Skeletal muscle tissue (tissue), 4 donors: ENCODE results near the gene CRYZ. TPM values are rescaled to one million over a fixed set of nuclear protein-coding genes. Genes with fewer than 3 reads are reported as not detected.
A peak's percentile ranks its signal among the peaks of the same experiment; 100 is the strongest.

Experiments used
- H3K27ac ChIP-seq: one replicate; pipeline ENCODE4 v1.7.0; 2013; ENCODE audit warnings: mild to moderate bottlenecking, low read depth, low read length, inconsistent platforms
- H3K27me3 ChIP-seq, 3 donors: one replicate each; pipeline ENCODE4 v1.7.0; 2013; ENCODE audit warnings: low read length in 3 of 3; ENCODE audit not compliant: control insufficient read depth in 3 of 3, insufficient read depth in 3 of 3
- H3K36me3 ChIP-seq, 3 donors: one replicate each; pipeline ENCODE4 v1.7.0; 2013; ENCODE audit warnings: low read length in 3 of 3; ENCODE audit not compliant: control insufficient read depth in 3 of 3, insufficient read depth in 3 of 3
- H3K4me1 ChIP-seq, 3 donors: one replicate each; pipeline ENCODE4 v1.7.0; 2013; ENCODE audit warnings: low read length in 3 of 3, mild to moderate bottlenecking in 3 of 3; ENCODE audit not compliant: control insufficient read depth in 3 of 3, insufficient read depth in 3 of 3
- H3K4me3 ChIP-seq, 3 donors: one replicate each; pipeline ENCODE4 v1.7.0; 2013; ENCODE audit warnings: low read length in 3 of 3
- H3K9ac ChIP-seq, 3 donors: one replicate each; pipeline ENCODE4 v1.7.0; 2013; ENCODE audit warnings: low read length in 3 of 3, mild to moderate bottlenecking in 3 of 3, moderate library complexity in 2 of 3, low read depth in 1 of 3
- H3K9me3 ChIP-seq, 3 donors: one replicate each; pipeline ENCODE4 v1.7.0; 2013; ENCODE audit warnings: low read length in 3 of 3; ENCODE audit not compliant: control insufficient read depth in 3 of 3
- total RNA-seq: library from RNA; depleted of rRNA; stranded (reverse); fragments of >200 nt; gene quantifications from one replicate; pipeline ENCODE4 v1.2.3, GENCODE V29; 2014
- donor health status: Osteomylitis.

The CRYZ gene
- total RNA-seq: 21.4 TPM

- H3K9me3 ChIP-seq: no peaks in the 10 kb centered on the region
- peaks cover 7 to 14% (median 7%) of the 10 kb centered on the region in 3 donors for H3K36me3 ChIP-seq
- peak within 1 kb of the TSS; percentile 96 to 98 (median 97) for H3K4me3 ChIP-seq
- no peaks in the 10 kb centered on the region for H3K27me3 ChIP-seq
- H3K9ac ChIP-seq: peak within 1 kb of the TSS; percentile 83 to 95 (median 89)
- H3K27ac ChIP-seq: peak within 1 kb of the TSS; percentile 80
- peaks cover 15 to 23% (median 17%) of the 10 kb centered on the region in 3 donors for H3K4me1 ChIP-seq
Measured at GRCh38 chr1:74732960-74733603, at the start of gene CRYZ, which contains the start of gene TYW3. CRYZ (minus strand) TSS chr1:74733050; CDS start chr1:74724821, 8,229 bp downstream. TYW3 (plus strand) TSS chr1:74733152; CDS start chr1:74733245, 93 bp downstream.

- H3K27me3 ChIP-seq: peaks cover 0 to 2% (median 0%) of the 10 kb centered on the region in 3 donors
Measured at GRCh38 chr1:74780594-74780993, 47.7 kb upstream of the CRYZ start.

GRCh38 chr1:74779750-74780149, 46.9 kb upstream of the CRYZ start:
- peaks cover 0 to 2% (median 0%) of the 10 kb centered on the region in 3 donors for H3K27me3 ChIP-seq
- no peaks in the 10 kb centered on the region for H3K4me1 ChIP-seq
- H3K4me3 ChIP-seq: no peak overlapping the region
- H3K9me3 ChIP-seq: no peaks in the 10 kb centered on the region
- no peak overlapping the region for H3K9ac ChIP-seq
- H3K27ac ChIP-seq: no peak overlapping the region
- no peaks in the 10 kb centered on the region for H3K36me3 ChIP-seq

More at GRCh38 chr1:74780594-74780993, 47.7 kb upstream of the CRYZ start:
- H3K4me3 ChIP-seq: no peak overlapping the region
- H3K9ac ChIP-seq: no peak overlapping the region
- H3K27ac ChIP-seq: no peak overlapping the region
- no peaks in the 10 kb centered on the region for H3K36me3 ChIP-seq
- H3K9me3 ChIP-seq: no peaks in the 10 kb centered on the region
- H3K4me1 ChIP-seq: no peaks in the 10 kb centered on the region

GRCh38 chr1:74777525-74777924, 44.7 kb upstream of the CRYZ start:
- no peaks in the 10 kb centered on the region for H3K9me3 ChIP-seq
- peaks cover 0 to 2% (median 0%) of the 10 kb centered on the region in 3 donors for H3K27me3 ChIP-seq
- no peak overlapping the region for H3K4me3 ChIP-seq
- no peaks in the 10 kb centered on the region for H3K36me3 ChIP-seq
- H3K27ac ChIP-seq: no peak overlapping the region
- no peaks in the 10 kb centered on the region for H3K4me1 ChIP-seq
- no peak overlapping the region for H3K9ac ChIP-seq

- Histone ChIP-seq H3K27me3 (peaks cover 0 to 2% (median 0%) of the 10 kb centered on the region in 3 donors), H3K4me3 (no peak overlapping the region), H3K4me1 (no peaks in the 10 kb centered on the region), H3K36me3 (no peaks in the 10 kb centered on the region), H3K9ac (no peak overlapping the region), H3K27ac (no peak overlapping the region), H3K9me3 (no peaks in the 10 kb centered on the region)
Measured at GRCh38 chr1:74775735-74776134, 42.9 kb upstream of the CRYZ start.

GRCh38 chr1:74773582-74773981, 40.7 kb upstream of the CRYZ start:
- Histone ChIP-seq H3K36me3 (no peaks in the 10 kb centered on the region), H3K27me3 (peaks cover 0 to 2% (median 0%) of the 10 kb centered on the region in 3 donors), H3K9me3 (no peaks in the 10 kb centered on the region), H3K4me1 (no peaks in the 10 kb centered on the region), H3K9ac (no peak overlapping the region), H3K4me3 (no peak overlapping the region), H3K27ac (no peak overlapping the region)

GRCh38 chr1:74772945-74773344, 40.1 kb upstream of the CRYZ start:
- Histone ChIP-seq H3K27ac (no peak overlapping the region), H3K9me3 (no peaks in the 10 kb centered on the region), H3K27me3 (no peaks in the 10 kb centered on the region), H3K9ac (no peak overlapping the region), H3K4me1 (no peaks in the 10 kb centered on the region), H3K4me3 (no peak overlapping the region), H3K36me3 (no peaks in the 10 kb centered on the region)

GRCh38 chr1:74771913-74772515, 39.2 kb upstream of the CRYZ start:
- Histone ChIP-seq H3K27me3 (no peaks in the 10 kb centered on the region), H3K27ac (no peak overlapping the region), H3K9ac (no peak overlapping the region), H3K36me3 (no peaks in the 10 kb centered on the region), H3K4me3 (no peak overlapping the region), H3K4me1 (no peaks in the 10 kb centered on the region), H3K9me3 (no peaks in the 10 kb centered on the region)

GRCh38 chr1:74767490-74767889, 34.6 kb upstream of the CRYZ start:
- H3K9ac ChIP-seq: no peak overlapping the region
- no peak overlapping the region for H3K4me3 ChIP-seq
- H3K27me3 ChIP-seq: no peaks in the 10 kb centered on the region
- no peaks in the 10 kb centered on the region for H3K9me3 ChIP-seq
- no peaks in the 10 kb centered on the region for H3K4me1 ChIP-seq
- H3K36me3 ChIP-seq: peaks cover 4 to 15% (median 10%) of the 10 kb centered on the region in 3 donors
- no peak overlapping the region for H3K27ac ChIP-seq

- peaks cover 4 to 20% (median 15%) of the 10 kb centered on the region in 3 donors for H3K36me3 ChIP-seq
- no peak overlapping the region for H3K4me3 ChIP-seq
- H3K27ac ChIP-seq: no peak overlapping the region
- no peak overlapping the region for H3K9ac ChIP-seq
- H3K27me3 ChIP-seq: no peaks in the 10 kb centered on the region
- H3K4me1 ChIP-seq: no peaks in the 10 kb centered on the region
- no peaks in the 10 kb centered on the region for H3K9me3 ChIP-seq
Measured at GRCh38 chr1:74766579-74766978, 33.7 kb upstream of the CRYZ start.
